KMS-11 (cell line): ENCODE data around the gene PSENEN.

Experiments used
- H2AFZ ChIP-seq: fragments of 200-600 bp; sonication (generic); 2 replicates; pipeline ENCODE4 v1.6.1; 2016; ENCODE audit warnings: antibody characterized with exemption, mixed run types, low read depth
- H3K27ac ChIP-seq: fragments of 200-600 bp; sonication (generic); 2 replicates; pipeline ENCODE4 v1.6.1; 2016; ENCODE audit warnings: mild to moderate bottlenecking, mixed run types
- H3K27me3 ChIP-seq: fragments of 200-600 bp; sonication (generic); 2 replicates; pipeline ENCODE4 v1.6.1; 2017; ENCODE audit warnings: mild to moderate bottlenecking, low read depth, mixed run types, moderate library complexity; ENCODE audit not compliant: insufficient read depth
- H3K36me3 ChIP-seq: fragments of 200-600 bp; sonication (generic); 2 replicates; pipeline ENCODE4 v1.6.1; 2017; ENCODE audit warnings: mild to moderate bottlenecking, mixed run types; ENCODE audit not compliant: insufficient read depth
- H3K4me1 ChIP-seq: fragments of 200-600 bp; sonication (generic); 2 replicates; pipeline ENCODE4 v1.6.1; 2016; ENCODE audit warnings: mild to moderate bottlenecking, low read depth, mixed run types; ENCODE audit not compliant: poor library complexity, severe bottlenecking
- H3K4me2 ChIP-seq: fragments of 200-600 bp; sonication (generic); 2 replicates; pipeline ENCODE4 v1.7.0; 2016; ENCODE audit warnings: mild to moderate bottlenecking, mixed run types
- H3K4me3 ChIP-seq: fragments of 200-600 bp; sonication (generic); IDR thresholded peaks from 2 replicates; pipeline ENCODE4 v1.6.1; 2017; ENCODE audit warnings: low read depth, low read length, mixed read lengths; ENCODE audit not compliant: insufficient read depth
- H3K79me2 ChIP-seq: fragments of 200-600 bp; sonication (generic); 2 replicates; pipeline ENCODE4 v1.6.1; 2016; ENCODE audit warnings: low read depth, mixed run types; ENCODE audit not compliant: insufficient read depth
- H3K9ac ChIP-seq: fragments of 200-600 bp; sonication (generic); 2 replicates; pipeline ENCODE4 v1.6.1; 2016; ENCODE audit warnings: mild to moderate bottlenecking, mixed run types
- H4K20me1 ChIP-seq: fragments of 200-600 bp; sonication (generic); 2 replicates; pipeline ENCODE4 v1.6.1; 2016; ENCODE audit warnings: mild to moderate bottlenecking, mixed run types; ENCODE audit not compliant: insufficient read depth
- CTCF ChIP-seq: fragments of 200-600 bp; sonication (generic); conservative IDR thresholded peaks from 2 replicates; pipeline ENCODE4 v1.6.1; 2017; ENCODE audit warnings: low read depth, mild to moderate bottlenecking, antibody characterized with exemption, low read length, moderate library complexity, mixed read lengths

The PSENEN gene

DNA sequence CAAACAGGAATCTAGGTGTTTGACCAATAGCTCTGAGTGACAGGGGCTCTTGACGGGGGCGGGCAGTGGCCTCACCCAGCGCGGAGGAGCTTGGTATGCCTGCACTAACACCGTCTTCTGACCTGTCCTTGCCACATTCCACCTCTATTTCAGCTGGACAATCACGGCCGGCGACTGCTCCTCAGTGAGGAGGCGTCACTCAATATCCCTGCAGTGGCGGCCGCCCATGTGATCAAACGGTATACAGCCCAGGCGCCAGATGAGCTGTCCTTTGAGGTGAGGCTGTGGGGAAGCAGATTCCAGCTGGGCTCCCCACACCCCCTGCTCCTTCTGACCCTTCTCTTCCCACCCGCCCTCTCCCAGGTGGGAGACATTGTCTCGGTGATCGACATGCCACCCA lies 34.6 kb downstream of the PSENEN start:
- Histone ChIP-seq H3K79me2 (0 out of 2 replicates have a peak, but pooled peaks cover 8% of the 10 kb centered on the region), H3K4me2 (no peak overlapping the region), H3K4me3 (no peak overlapping the region), H3K9ac (no peak overlapping the region), H3K27me3 (no peaks in the 10 kb centered on the region), H3K36me3 (no peaks in the 10 kb centered on the region), H2AFZ (no peak overlapping the region), H4K20me1 (no peaks in the 10 kb centered on the region), H3K27ac (no peak overlapping the region), H3K4me1 (peaks cover 7% of the 10 kb centered on the region)
- no peak for TF ChIP-seq CTCF

DNA sequence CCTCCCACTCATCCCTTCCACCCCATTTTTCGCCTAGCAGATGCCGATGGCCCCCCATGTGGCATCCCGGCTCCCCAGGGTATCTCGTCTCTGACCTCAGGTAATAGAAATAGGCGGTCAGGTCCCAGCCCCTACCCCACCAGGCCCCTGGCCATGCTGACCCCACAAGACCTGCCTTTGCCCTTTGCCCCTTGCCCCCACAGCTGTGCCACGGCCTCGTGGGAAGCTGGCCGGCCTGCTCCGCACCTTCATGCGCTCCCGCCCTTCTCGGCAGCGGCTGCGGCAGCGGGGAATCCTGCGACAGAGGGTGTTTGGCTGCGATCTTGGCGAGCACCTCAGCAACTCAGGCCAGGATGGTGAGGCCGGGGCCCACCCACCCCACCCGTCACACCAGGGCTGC lies 35.3 kb downstream of the PSENEN start:
- Histone ChIP-seq H3K79me2 (0 out of 2 replicates have a peak, but pooled peaks cover 8% of the 10 kb centered on the region), H4K20me1 (no peaks in the 10 kb centered on the region), H3K36me3 (no peaks in the 10 kb centered on the region), H3K4me2 (no peak overlapping the region), H2AFZ (no peak overlapping the region), H3K9ac (no peak overlapping the region), H3K27ac (no peak overlapping the region), H3K27me3 (no peaks in the 10 kb centered on the region), H3K4me3 (no peak overlapping the region), H3K4me1 (peaks cover 7% of the 10 kb centered on the region)
- no peak for TF ChIP-seq CTCF

DNA sequence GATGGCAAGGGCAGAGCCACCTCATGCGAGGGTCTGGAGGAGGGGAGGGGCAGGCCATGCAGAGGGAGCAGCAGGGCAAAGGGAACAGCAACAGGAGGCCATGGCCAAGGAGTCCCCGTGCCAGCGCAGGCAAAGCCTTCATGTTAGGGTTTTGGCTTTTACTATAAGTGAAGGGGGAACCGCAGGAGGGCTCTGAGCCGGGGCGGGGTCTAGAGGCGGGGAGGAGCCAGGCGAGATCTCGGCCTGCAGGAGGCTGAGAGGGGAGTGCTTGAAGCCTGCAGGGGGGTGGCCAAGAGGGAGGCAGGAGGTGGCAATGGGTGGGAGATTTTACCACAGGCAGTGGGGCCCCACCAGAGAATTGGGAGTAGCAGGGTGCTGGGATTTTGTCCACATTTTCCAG lies 36.2 kb downstream of the PSENEN start:
- Histone ChIP-seq H2AFZ (no peak overlapping the region), H3K79me2 (0 out of 2 replicates have a peak, but pooled peaks cover 2% of the 10 kb centered on the region), H3K4me2 (no peak overlapping the region), H3K4me3 (no peak overlapping the region), H3K9ac (no peak overlapping the region), H4K20me1 (no peaks in the 10 kb centered on the region), H3K4me1 (no peaks in the 10 kb centered on the region), H3K36me3 (no peaks in the 10 kb centered on the region), H3K27ac (no peak overlapping the region), H3K27me3 (no peaks in the 10 kb centered on the region)
- TF ChIP-seq CTCF = no peak

DNA sequence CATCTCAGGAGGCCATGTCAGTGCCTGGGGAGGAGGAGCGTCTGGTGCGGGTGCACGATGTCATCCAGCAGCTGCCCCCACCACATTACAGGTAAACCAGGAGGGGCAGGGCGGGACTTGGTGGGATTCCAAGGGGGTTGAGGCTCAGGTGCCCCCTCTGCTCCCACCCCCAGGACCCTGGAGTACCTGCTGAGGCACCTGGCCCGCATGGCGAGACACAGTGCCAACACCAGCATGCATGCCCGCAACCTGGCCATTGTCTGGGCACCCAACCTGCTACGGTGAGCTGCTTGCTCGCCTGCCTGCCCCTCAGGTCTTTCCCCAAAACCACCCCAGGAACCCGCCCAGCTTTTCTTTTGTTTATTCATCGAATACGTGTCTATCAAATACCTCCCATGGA lies 37.1 kb downstream of the PSENEN start:
- H3K27me3 ChIP-seq = no peaks in the 10 kb centered on the region
- H3K4me2 ChIP-seq = no peak overlapping the region
- no peak for TF ChIP-seq CTCF
- H3K36me3 ChIP-seq = no peaks in the 10 kb centered on the region
- H3K27ac ChIP-seq = no peak overlapping the region
- H3K4me3 ChIP-seq = no peak overlapping the region
- H3K9ac ChIP-seq = no peak overlapping the region
- no peaks in the 10 kb centered on the region for H4K20me1 ChIP-seq
- no peaks in the 10 kb centered on the region for H3K79me2 ChIP-seq
- H3K4me1 ChIP-seq = no peaks in the 10 kb centered on the region
- no peak overlapping the region for H2AFZ ChIP-seq
